ENCODE data around the gene ZMIZ2. TPM values are rescaled to one million over a fixed set of nuclear protein-coding genes. Genes with fewer than 3 reads are reported as not detected.
"Not testable (repeated sequence)": the region's sequence is repeated elsewhere in the genome, so short reads cannot be mapped to it uniquely, and the experiment has no call there.

The ZMIZ2 gene
- total RNA-seq, 2 donors from 2014 or later, result 23.4 to 38.9 TPM

- peak overlapping the region; percentile 37 for H3K4me3 ChIP-seq
- H3K27me3 ChIP-seq (replicated peaks; ENCODE audit: insufficient read depth), result no peaks in the 10 kb centered on the region
- H3K9me3 ChIP-seq, result no peaks in the 10 kb centered on the region
- H3K36me3 ChIP-seq, result peaks cover 18% of the 10 kb centered on the region
- peak overlapping the region; percentile 32 to 77 for H3K27ac ChIP-seq
- ATAC-seq (ENCODE audit: insufficient number of reproducible peaks, low FRiP score, low read depth) (no peak), DNase-seq (ENCODE audit: low spot score) (no peak)
- TF ChIP-seq CTCF (IDR thresholded peaks at IDR 0.05), result no peak
- peaks cover 27 to 36% of the 10 kb centered on the region in 2 donors for H3K4me1 ChIP-seq (ENCODE audit: control insufficient read depth in 1 of 2, low read depth in 2 of 2)
These were observed 21.2 kb downstream of the ZMIZ2 start for GRCh38 chr7:44769776-44770294.

- Histone ChIP-seq H3K9me3 (no peaks in the 10 kb centered on the region), H3K4me1 (ENCODE audit: control insufficient read depth in 1 of 2, low read depth in 2 of 2) (peaks cover 27 to 36% of the 10 kb centered on the region in 2 donors), H3K4me3 (no peak overlapping the region), H3K36me3 (peaks cover 8% of the 10 kb centered on the region), H3K27ac (no peak overlapping the region), H3K27me3 (replicated peaks; ENCODE audit: insufficient read depth) (no peaks in the 10 kb centered on the region)
- no peak for TF ChIP-seq CTCF (IDR thresholded peaks at IDR 0.05)
- no peak for ATAC-seq (ENCODE audit: insufficient number of reproducible peaks, low FRiP score, low read depth)
- DNase-seq (ENCODE audit: low spot score), result no peak
These were observed 22.7 kb downstream of the ZMIZ2 start for GRCh38 chr7:44771358-44771757.

GRCh38 chr7:44772440-44772839 lies 23.8 kb downstream of the ZMIZ2 start:
- Histone ChIP-seq H3K9me3 (no peaks in the 10 kb centered on the region), H3K27me3 (replicated peaks; ENCODE audit: insufficient read depth) (no peaks in the 10 kb centered on the region), H3K27ac (no peak overlapping the region), H3K4me1 (ENCODE audit: control insufficient read depth in 1 of 2, low read depth in 2 of 2) (peaks cover 27 to 33% of the 10 kb centered on the region in 2 donors), H3K36me3 (no peaks in the 10 kb centered on the region), H3K4me3 (no peak overlapping the region)
- no peak for TF ChIP-seq CTCF (IDR thresholded peaks at IDR 0.05)
- DNase-seq (ENCODE audit: low spot score) (no peak), ATAC-seq (ENCODE audit: insufficient number of reproducible peaks, low FRiP score, low read depth) (no peak)

- no peak for TF ChIP-seq CTCF (IDR thresholded peaks at IDR 0.05)
- H3K4me1 ChIP-seq (ENCODE audit: control insufficient read depth in 1 of 2, low read depth in 2 of 2), result peaks cover 24 to 28% of the 10 kb centered on the region in 2 donors
- no peaks in the 10 kb centered on the region for H3K27me3 ChIP-seq (replicated peaks; ENCODE audit: insufficient read depth)
- no peak overlapping the region for H3K4me3 ChIP-seq
- no peaks in the 10 kb centered on the region for H3K36me3 ChIP-seq
- no peak overlapping the region for H3K27ac ChIP-seq
- DNase-seq (ENCODE audit: low spot score) (no peak), ATAC-seq (ENCODE audit: insufficient number of reproducible peaks, low FRiP score, low read depth) (no peak)
- no peaks in the 10 kb centered on the region for H3K9me3 ChIP-seq
These were observed 24.2 kb downstream of the ZMIZ2 start for GRCh38 chr7:44772867-44773266.

- not testable (repeated sequence) for DNase-seq (ENCODE audit: low spot score); ATAC-seq (ENCODE audit: insufficient number of reproducible peaks, low FRiP score, low read depth); H3K9me3 ChIP-seq; H3K27ac ChIP-seq; H3K36me3 ChIP-seq; H3K27me3 ChIP-seq (replicated peaks; ENCODE audit: insufficient read depth); H3K4me3 ChIP-seq
- H3K4me1 ChIP-seq (ENCODE audit: control insufficient read depth in 1 of 2, low read depth in 2 of 2), result peaks cover 8 to 12% of the 10 kb centered on the region in 2 donors
These were observed 25.8 kb downstream of the ZMIZ2 start for GRCh38 chr7:44774486-44774885.

All from thoracic aorta (tissue), 2 donors.